Neuronal stem cell (in vitro differentiated cells): ENCODE results near the gene MYH6.

Source experiments
- DNase-seq: peaks from one replicate; pipeline ENCODE4 v3.0.0-alpha.2; 2013; ENCODE audit warnings: low spot score
- H2AFZ ChIP-seq: one replicate; pipeline ENCODE4 v1.6.1; 2013; ENCODE audit warnings: mild to moderate bottlenecking, low read length, inconsistent platforms
- H2AK5ac ChIP-seq: 2 replicates; pipeline ENCODE4 v1.6.1; 2013; ENCODE audit warnings: low read depth, mild to moderate bottlenecking, inconsistent platforms, low read length, moderate library complexity, mixed read lengths
- H2BK120ac ChIP-seq: 2 replicates; pipeline ENCODE4 v1.6.1; 2013; ENCODE audit warnings: low read depth, mild to moderate bottlenecking, inconsistent platforms, low read length, moderate library complexity, mixed read lengths
- H2BK12ac ChIP-seq: one replicate; pipeline ENCODE4 v1.6.1; 2013; ENCODE audit warnings: low read length, inconsistent platforms
- H2BK15ac ChIP-seq: 2 replicates; pipeline ENCODE4 v1.6.1; 2013; ENCODE audit warnings: mild to moderate bottlenecking, low read length, inconsistent platforms, mixed read lengths
- H2BK5ac ChIP-seq: one replicate; pipeline ENCODE4 v1.6.1; 2013; ENCODE audit warnings: inconsistent platforms, mild to moderate bottlenecking, low read length, moderate library complexity
- H3K14ac ChIP-seq: one replicate; pipeline ENCODE4 v1.6.1; 2013; ENCODE audit warnings: low read length, inconsistent platforms
- H3K18ac ChIP-seq: 2 replicates; pipeline ENCODE4 v1.6.1; 2013; ENCODE audit warnings: low read length, inconsistent platforms
- H3K23ac ChIP-seq: 2 replicates; pipeline ENCODE4 v1.6.1; 2013; ENCODE audit warnings: low read depth, mild to moderate bottlenecking, mixed read lengths, low read length, inconsistent platforms; ENCODE audit not compliant: poor library complexity
- H3K27ac ChIP-seq: replicated peaks from 3 replicates; pipeline ENCODE4 v1.5.1; 2013; ENCODE audit warnings: low read length, inconsistent platforms
- H3K27me3 ChIP-seq, 3 experiments: 2 replicates each; pipeline ENCODE4 v1.6.1; 2013; ENCODE audit warnings: low read length in 3 of 3, mild to moderate bottlenecking in 2 of 3, inconsistent platforms in 1 of 3, low read depth in 1 of 3, mixed read lengths in 1 of 3, moderate library complexity in 1 of 3; ENCODE audit not compliant: control insufficient read depth in 3 of 3, insufficient read depth in 3 of 3
- H3K36me3 ChIP-seq, 2 donors: replicated peaks in 1 of 2; 2 replicates each; pipeline ENCODE4 v1.6.1; 2013; ENCODE audit warnings: low read length in 2 of 2; ENCODE audit not compliant: control insufficient read depth in 2 of 2, insufficient read depth in 2 of 2
- H3K4ac ChIP-seq: 2 replicates; pipeline ENCODE4 v1.6.1; 2013; ENCODE audit warnings: inconsistent platforms, mild to moderate bottlenecking, low read length, moderate library complexity
- H3K4me1 ChIP-seq, 2 donors: 1 replicate in 1 of 2; 2 replicates in 1 of 2; pipeline ENCODE4 v1.6.1; 2013; ENCODE audit warnings: low read length in 2 of 2, low read depth in 1 of 2; ENCODE audit not compliant: control insufficient read depth in 2 of 2, insufficient read depth in 1 of 2
- H3K4me2 ChIP-seq: one replicate; pipeline ENCODE4 v1.6.1; 2013; ENCODE audit warnings: mild to moderate bottlenecking, low read length, inconsistent platforms; ENCODE audit not compliant: insufficient read depth, poor library complexity, severe bottlenecking
- H3K4me3 ChIP-seq, 2 donors: 2 replicates each; pipeline ENCODE4 v1.5.1; 2013; ENCODE audit warnings: low read length in 2 of 2, mild to moderate bottlenecking in 2 of 2, inconsistent platforms in 1 of 2, moderate library complexity in 1 of 2
- H3K79me1 ChIP-seq: one replicate; pipeline ENCODE4 v1.6.1; 2013; ENCODE audit warnings: low read depth, mild to moderate bottlenecking, inconsistent platforms, low read length, moderate library complexity
- H3K9ac ChIP-seq: one replicate; pipeline ENCODE4 v1.6.1; 2013; ENCODE audit warnings: mild to moderate bottlenecking, low read depth, low read length, inconsistent platforms; ENCODE audit not compliant: poor library complexity
- H3K9me3 ChIP-seq, 2 donors: replicated peaks in 1 of 2; 2 replicates each; pipeline versions ENCODE3 to v1.6.1; 2013; ENCODE audit warnings: low read length in 2 of 2, mild to moderate bottlenecking in 2 of 2, inconsistent platforms in 1 of 2, low read depth in 1 of 2, mixed read lengths in 1 of 2, moderate library complexity in 1 of 2; ENCODE audit not compliant: control insufficient read depth in 2 of 2, insufficient read depth in 1 of 2
- H4K8ac ChIP-seq: one replicate; pipeline ENCODE4 v1.6.1; 2013; ENCODE audit warnings: low read depth, mild to moderate bottlenecking, inconsistent platforms, low read length, moderate library complexity
- H4K91ac ChIP-seq: one replicate; pipeline ENCODE4 v1.6.1; 2013; ENCODE audit warnings: low read length, low read depth, mild to moderate bottlenecking, inconsistent platforms; ENCODE audit not compliant: poor library complexity
- WGBS, 2 donors: extraction: QIAGEN DNeasy Blood & Tissue Kit; methylation state at CpG; one replicate each; pipeline ENCODE4 v1.1.7; 2013; ENCODE audit warnings: missing lambda C conversion rate in 2 of 2, mixed read lengths in 1 of 2; ENCODE audit not compliant: insufficient read length in 2 of 2, insufficient replicate concordance in 1 of 2; ENCODE audit errors: extremely low coverage in 2 of 2; 5-methylcytosine and 5-hydroxymethylcytosine counted together

Gene MYH6

DNA sequence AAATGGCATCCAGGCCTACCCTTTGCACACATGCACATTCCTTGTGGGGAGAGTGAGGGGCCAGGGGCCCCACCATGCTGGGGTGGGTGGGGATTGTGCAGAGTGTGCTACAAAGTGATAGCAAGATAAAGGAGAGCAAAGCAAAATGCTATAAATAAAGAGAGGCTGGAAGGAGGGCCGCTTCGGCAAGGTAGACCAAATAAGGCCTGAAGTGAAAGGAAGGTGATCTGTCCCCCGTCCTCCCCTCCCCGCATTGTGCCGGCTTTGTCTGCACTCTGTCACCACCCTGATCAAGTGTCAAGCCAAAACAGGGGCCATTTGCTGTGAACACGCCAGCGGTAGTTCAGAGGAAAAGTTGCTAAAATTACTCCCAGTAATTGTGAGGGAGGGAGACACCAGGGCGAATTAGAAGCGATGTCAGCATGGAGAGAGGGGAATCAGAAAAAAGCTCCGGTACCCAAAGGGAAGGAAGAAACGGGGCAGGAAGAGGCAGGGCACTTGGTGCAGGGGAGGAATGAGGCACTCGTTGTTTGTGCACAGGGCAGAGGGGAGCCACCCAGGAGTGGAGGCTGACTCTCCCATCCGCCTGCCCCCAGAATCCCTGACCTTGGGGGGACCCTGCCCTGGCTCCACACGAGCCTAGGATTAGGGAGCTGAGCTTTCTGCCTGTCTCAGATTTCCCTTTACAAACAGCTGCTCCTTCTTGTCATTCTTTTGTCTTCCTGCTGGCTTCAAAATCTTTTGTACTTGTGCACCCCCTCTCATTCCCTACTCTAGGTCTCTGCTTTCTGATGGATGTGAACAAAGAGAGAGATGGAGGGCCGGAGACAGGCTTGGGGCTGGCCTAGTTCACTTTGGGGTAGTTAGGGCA is 30.3 kb upstream of the MYH6 start:
- Histone ChIP-seq H4K8ac (no peak overlapping the region), H3K36me3 (no peaks in the 10 kb centered on the region), H3K79me1 (peaks cover 2% of the 10 kb centered on the region), H2BK15ac (no peak overlapping the region), H3K14ac (no peak overlapping the region), H3K27ac (peak overlapping the region; percentile 81), H2AK5ac (peak overlapping the region; percentile 49), H3K4ac (peak overlapping the region; percentile 87), H3K9me3 (no peaks in the 10 kb centered on the region), H3K4me1 (peaks cover 51 to 58% of the 10 kb centered on the region in 2 donors), H2BK12ac (no peak overlapping the region), H2BK120ac (peak overlapping the region; percentile 48), H3K4me2 (no peak overlapping the region), H4K91ac (no peak overlapping the region), H3K27me3 (no peaks in the 10 kb centered on the region), H3K23ac (no peak overlapping the region), H3K18ac (peak overlapping the region; percentile 89), H3K4me3 (no peak overlapping the region), H3K9ac (no peak overlapping the region), H2BK5ac (peak overlapping the region; percentile 59), H2AFZ (peak overlapping the region; percentile 91)
- DNase-seq = peak; percentile 48
- WGBS, 2 donors = no CpG with 5 or more reads among the region's 15 CpGs

DNA sequence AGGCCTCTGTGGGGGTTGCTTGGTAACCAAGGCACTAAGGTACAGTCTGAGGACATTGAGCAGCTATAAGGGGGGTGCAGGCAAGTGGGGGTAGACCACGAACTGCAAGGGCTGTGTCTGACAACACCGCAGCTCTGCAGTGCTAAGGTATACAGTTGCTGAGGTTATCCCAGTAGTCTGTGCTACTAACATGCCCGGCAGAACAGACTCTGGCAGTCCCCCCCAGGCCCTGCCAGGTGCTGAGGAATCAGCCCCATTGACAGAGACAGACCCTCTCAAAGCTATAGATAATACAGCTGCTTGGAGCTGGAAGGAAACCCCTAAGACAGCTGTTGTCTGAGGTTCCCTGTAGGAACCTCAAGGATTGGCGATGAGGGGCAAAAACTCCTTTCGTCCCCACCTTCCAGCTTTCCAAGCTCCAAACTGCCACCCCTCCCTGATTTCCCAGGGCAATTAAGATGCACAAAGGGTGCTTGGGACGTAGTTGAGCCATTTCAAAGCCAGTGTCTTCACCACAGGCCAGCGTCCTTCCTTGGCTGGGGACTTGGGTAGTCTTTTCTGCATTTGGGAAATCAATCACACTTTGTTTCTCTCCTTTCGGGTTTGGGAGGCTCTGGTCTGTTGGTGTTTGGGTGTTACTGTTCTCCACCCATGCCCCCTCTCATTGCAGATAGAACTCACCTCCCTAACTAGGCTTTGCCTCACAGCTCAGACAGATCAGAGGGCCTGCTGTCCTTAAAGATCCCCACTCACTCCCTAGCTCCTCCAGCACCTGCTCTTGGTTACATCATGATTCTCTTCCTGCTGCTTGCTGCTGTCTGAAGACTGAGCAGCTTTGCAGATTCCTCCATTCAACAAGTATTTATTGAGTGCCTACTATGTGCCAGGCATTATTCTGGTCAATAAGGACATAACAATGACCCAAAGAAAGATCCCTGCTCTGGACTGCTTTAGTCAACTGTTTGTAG is 29.3 kb upstream of the MYH6 start:
- Histone ChIP-seq H3K9ac (no peak overlapping the region), H3K27me3 (no peaks in the 10 kb centered on the region), H2AK5ac (peak overlapping the region; percentile 49), H3K27ac (peak overlapping the region; percentile 81), H3K4ac (no peak overlapping the region), H2BK120ac (no peak overlapping the region), H3K4me1 (peaks cover 43 to 49% of the 10 kb centered on the region in 2 donors), H3K18ac (peak overlapping the region; percentile 65), H2BK15ac (no peak overlapping the region), H4K91ac (no peak overlapping the region), H3K36me3 (no peaks in the 10 kb centered on the region), H3K9me3 (peaks cover 0 to 2% of the 10 kb centered on the region in 2 donors), H4K8ac (no peak overlapping the region), H3K23ac (no peak overlapping the region), H3K4me3 (no peak overlapping the region), H2BK5ac (peak overlapping the region; percentile 1), H3K79me1 (peaks cover 2% of the 10 kb centered on the region), H2BK12ac (no peak overlapping the region), H2AFZ (peak overlapping the region; percentile 76), H3K14ac (no peak overlapping the region), H3K4me2 (no peak overlapping the region)
- no peak for DNase-seq
- WGBS, 2 donors = no CpG with 5 or more reads among the region's 8 CpGs

DNA sequence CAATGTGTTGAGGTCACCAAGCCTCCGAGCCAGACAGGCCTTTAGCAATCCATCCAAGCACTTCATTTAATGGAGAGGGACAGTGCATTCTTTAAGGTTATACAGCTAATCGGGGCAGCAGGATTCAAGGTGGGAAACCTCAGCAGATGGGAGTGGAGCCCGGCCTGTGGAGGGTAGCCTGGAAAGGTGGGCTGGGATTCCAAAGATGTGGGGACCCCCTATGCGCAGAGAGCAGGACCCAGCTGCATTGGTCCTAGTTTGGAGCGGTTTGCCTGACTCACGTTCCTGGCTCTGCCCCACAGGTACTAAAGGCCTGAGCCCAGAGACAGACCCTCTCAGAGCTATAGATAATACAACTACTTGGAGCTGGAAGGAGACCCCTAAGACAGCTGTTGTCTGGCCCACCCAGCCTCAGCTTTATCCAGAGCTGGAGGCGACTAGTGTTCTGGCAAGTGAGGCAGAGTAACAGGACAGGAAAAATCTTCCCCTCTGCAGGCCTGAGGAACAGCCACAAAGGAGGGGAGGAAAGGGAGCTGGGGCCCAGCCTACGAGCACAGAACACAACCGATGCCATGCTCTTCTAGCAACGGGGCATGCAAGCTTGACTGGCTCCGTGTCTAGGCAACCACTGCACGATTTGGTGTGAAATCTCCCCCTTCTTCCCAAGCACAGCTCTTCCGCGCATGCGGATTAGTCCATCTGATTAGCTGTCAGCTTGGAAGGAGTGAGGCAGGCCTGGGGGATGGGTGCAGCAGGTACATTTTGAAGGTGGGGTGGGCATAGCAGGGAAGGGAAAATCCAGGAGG is 28.5 kb upstream of the MYH6 start:
- H4K8ac ChIP-seq = no peak overlapping the region
- no peak overlapping the region for H3K23ac ChIP-seq
- no peak overlapping the region for H3K4ac ChIP-seq
- peak overlapping the region; percentile 47 for H4K91ac ChIP-seq
- peak overlapping the region; percentile 17 for H3K14ac ChIP-seq
- peaks cover 0 to 2% of the 10 kb centered on the region in 2 donors for H3K9me3 ChIP-seq
- peak overlapping the region; percentile 76 for H2AFZ ChIP-seq
- H2BK12ac ChIP-seq = peak overlapping the region; percentile 3
- peak overlapping the region; percentile 93 for H3K18ac ChIP-seq
- H3K4me2 ChIP-seq = no peak overlapping the region
- no CpG with 5 or more reads among the region's 15 CpGs for WGBS, 2 donors
- H2AK5ac ChIP-seq = peak overlapping the region; percentile 93
- H3K4me3 ChIP-seq = no peak overlapping the region
- H3K27ac ChIP-seq = peak overlapping the region; percentile 41
- H3K9ac ChIP-seq = no peak overlapping the region
- DNase-seq = no peak
- peak overlapping the region; percentile 64 for H2BK15ac ChIP-seq
- peak overlapping the region; percentile 21 for H2BK120ac ChIP-seq
- peak overlapping the region; percentile 31 for H2BK5ac ChIP-seq
- H3K4me1 ChIP-seq = peaks cover 43 to 46% of the 10 kb centered on the region in 2 donors
- H3K79me1 ChIP-seq = peaks cover 2% of the 10 kb centered on the region
- no peaks in the 10 kb centered on the region for H3K36me3 ChIP-seq
- no peaks in the 10 kb centered on the region for H3K27me3 ChIP-seq
